Stomach (tissue), 9 donors: ENCODE data around the gene RAP1A. TPM values are rescaled to one million over a fixed set of nuclear protein-coding genes. Genes with fewer than 3 reads are reported as not detected.

Source experiments
- DNase-seq, 2 donors: peaks; one replicate each; pipeline versions ENCODE4 v3.0.0 to v3.0.0-alpha.2; 2013 to 2019
- H3K27ac ChIP-seq, 5 donors: fragments of 200-600 bp in 4 of 5; sonication (generic) in 4 of 5; one replicate each; pipeline ENCODE4 v1.5.1; 2013 to 2019; ENCODE audit warnings: mild to moderate bottlenecking in 1 of 5, moderate library complexity in 1 of 5
- H3K27me3 ChIP-seq, 3 donors: fragments of 200-600 bp; sonication (generic); one replicate each; pipeline ENCODE4 v1.5.1; 2017 to 2019; ENCODE audit warnings: mixed run types in 1 of 3
- H3K36me3 ChIP-seq, 4 donors: fragments of 200-600 bp; sonication (generic); 1 replicate in 3 of 4; 2 replicates in 1 of 4; pipeline ENCODE4 v1.5.1; 2016 to 2019
- H3K4me1 ChIP-seq, 4 donors: fragments of 200-600 bp; sonication (generic); one replicate each; pipeline ENCODE4 v1.5.1; 2016 to 2019
- H3K4me3 ChIP-seq, 4 donors: fragments of 200-600 bp; sonication (generic) in 3 of 4; one replicate each; pipeline ENCODE4 v1.5.1; 2016 to 2019; ENCODE audit warnings: mild to moderate bottlenecking in 1 of 4
- H3K9me3 ChIP-seq, 4 donors: fragments of 200-600 bp; sonication (generic); one replicate each; pipeline ENCODE4 v1.5.1; 2016 to 2019
- EP300 ChIP-seq: sonication (generic); formaldehyde crosslinking; IDR thresholded peaks from one replicate; pipeline ENCODE4 v1.6.1; 2017; ENCODE audit warnings: antibody characterized with exemption
- POLR2A ChIP-seq, 4 donors: fragments of 450-650 bp; IDR thresholded peaks; one replicate each; pipeline ENCODE4 v1.6.1; 2016; ENCODE audit warnings: antibody characterized with exemption in 4 of 4, control low read depth in 2 of 4, mild to moderate bottlenecking in 1 of 4, moderate library complexity in 1 of 4
- POLR2AphosphoS5 ChIP-seq, 3 donors: sonication (generic); formaldehyde crosslinking; IDR thresholded peaks; one replicate each; pipeline ENCODE4 v1.6.1; 2016; ENCODE audit warnings: antibody characterized with exemption in 3 of 3
- WGBS, 5 donors: extraction: QIAGEN DNeasy Blood & Tissue Kit in 3 of 5; methylation state at CpG; one replicate each; pipeline versions ENCODE4 v1.1.5 to v1.1.7; 2013 to 2018; 5-methylcytosine and 5-hydroxymethylcytosine counted together
- intact Hi-C: fragments of 100-400 bp; cut with DNase I; formaldehyde crosslinking; loops from one replicate; pipeline ENCODE4 v1.15.1; 2023; ENCODE audit warnings: low total_unique reads
- polyA plus RNA-seq, 3 donors: library from polyadenylated mRNA; stranded (reverse); fragments of 200-250 nt; gene quantifications; one replicate each; pipeline ENCODE4 v1.2.3, GENCODE V29; 2013
- total RNA-seq, 5 donors: library from RNA; depleted of rRNA; stranded (reverse); fragments of >200 nt; gene quantifications; one replicate each; pipeline versions ENCODE4 v1.1.0 to v1.2.3, GENCODE V29; 2014 to 2016
- TF ChIP-seq, protein P1 (sequence below), 7 experiments: fragments of 450-650 bp in 4 of 7; fragments of 200-600 bp in 3 of 7; sonication (generic) in 3 of 7; IDR thresholded peaks; one replicate each; pipeline ENCODE4 v1.5.1; 2016 to 2019; ENCODE audit warnings: antibody characterized with exemption in 7 of 7, control low read depth in 2 of 7, mild to moderate bottlenecking in 1 of 7
- donor health status: healthy with polysubstance abuse.
- donor health status: Bipolar disorder and iron deficiency.
- donor health status: healthy.

Gene RAP1A
- total and polyA plus RNA-seq, 8 donors, result 20.9 to 175 (median 85.4) TPM

DNA sequence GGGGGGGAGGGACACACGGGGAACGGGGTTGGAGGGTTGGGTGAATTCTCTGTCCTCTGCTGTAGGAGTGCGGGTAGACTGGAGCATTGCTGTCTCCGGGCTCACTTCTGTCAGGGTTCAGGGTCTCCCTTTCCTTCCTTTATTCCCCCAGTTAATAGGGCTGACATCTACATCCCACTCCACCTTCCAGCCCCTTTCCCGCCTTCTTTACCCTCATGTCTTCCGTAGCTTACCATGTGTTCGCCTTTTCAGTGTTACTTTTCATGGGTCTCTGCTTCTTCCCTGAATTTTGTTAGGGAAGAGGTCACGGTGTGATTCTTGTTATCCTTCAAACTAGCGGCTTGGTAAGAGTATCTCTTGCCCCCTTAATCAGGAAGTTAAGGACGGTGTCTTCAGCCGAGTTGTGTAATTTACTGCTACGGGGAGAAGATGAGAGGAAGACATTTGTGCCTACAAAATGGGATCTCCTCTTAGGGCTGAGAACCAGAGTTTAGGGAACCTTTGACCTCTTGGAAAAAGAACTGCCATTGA lies 917 bp downstream of the RAP1A start:
- H3K4me3 ChIP-seq, result peak overlapping the region; percentile 75 to 87 (median 80)
- no peaks in the 10 kb centered on the region for H3K27me3 ChIP-seq
- H3K4me1 ChIP-seq, result peaks cover 26 to 66% (median 48%) of the 10 kb centered on the region in 4 donors
- WGBS, 5 donors, result 0 to 1% (median 1%) methylated on average over 12 of the region's 12 CpGs
- peak overlapping the region; percentile 96 to 100 (median 98) for H3K27ac ChIP-seq
- intact Hi-C loops, result no loop called here
- H3K9me3 ChIP-seq, result no peaks in the 10 kb centered on the region
- no peak for DNase-seq
- no peak for TF ChIP-seq EP300
- TF ChIP-seq, protein P1, sequence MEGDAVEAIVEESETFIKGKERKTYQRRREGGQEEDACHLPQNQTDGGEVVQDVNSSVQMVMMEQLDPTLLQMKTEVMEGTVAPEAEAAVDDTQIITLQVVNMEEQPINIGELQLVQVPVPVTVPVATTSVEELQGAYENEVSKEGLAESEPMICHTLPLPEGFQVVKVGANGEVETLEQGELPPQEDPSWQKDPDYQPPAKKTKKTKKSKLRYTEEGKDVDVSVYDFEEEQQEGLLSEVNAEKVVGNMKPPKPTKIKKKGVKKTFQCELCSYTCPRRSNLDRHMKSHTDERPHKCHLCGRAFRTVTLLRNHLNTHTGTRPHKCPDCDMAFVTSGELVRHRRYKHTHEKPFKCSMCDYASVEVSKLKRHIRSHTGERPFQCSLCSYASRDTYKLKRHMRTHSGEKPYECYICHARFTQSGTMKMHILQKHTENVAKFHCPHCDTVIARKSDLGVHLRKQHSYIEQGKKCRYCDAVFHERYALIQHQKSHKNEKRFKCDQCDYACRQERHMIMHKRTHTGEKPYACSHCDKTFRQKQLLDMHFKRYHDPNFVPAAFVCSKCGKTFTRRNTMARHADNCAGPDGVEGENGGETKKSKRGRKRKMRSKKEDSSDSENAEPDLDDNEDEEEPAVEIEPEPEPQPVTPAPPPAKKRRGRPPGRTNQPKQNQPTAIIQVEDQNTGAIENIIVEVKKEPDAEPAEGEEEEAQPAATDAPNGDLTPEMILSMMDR (IDR thresholded peaks at IDR 0.05), result no peak
- TF ChIP-seq POLR2A (IDR thresholded peaks at IDR 0.05), result no peak
- no peak for TF ChIP-seq POLR2AphosphoS5 (IDR thresholded peaks at IDR 0.05)
- no peaks in the 10 kb centered on the region for H3K36me3 ChIP-seq

DNA sequence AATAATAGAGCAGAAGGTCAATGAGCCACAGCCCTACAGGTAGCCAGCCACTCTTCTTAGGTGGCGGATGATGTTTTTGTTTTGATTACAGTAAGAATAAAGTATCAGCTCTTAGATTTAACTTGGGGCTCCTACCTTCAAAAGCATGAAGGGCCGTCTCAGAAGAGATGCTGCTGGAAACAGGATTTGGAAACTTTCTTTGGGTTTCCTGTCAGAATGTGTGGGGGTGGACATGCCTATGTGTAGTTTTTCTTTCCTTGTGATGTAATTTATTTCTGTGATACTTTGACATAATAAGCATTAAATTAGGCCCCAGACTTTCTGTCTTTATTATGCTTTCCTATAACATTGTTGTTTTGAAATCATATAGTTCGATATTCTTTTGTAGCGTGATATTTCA lies 1.5 kb downstream of the RAP1A start:
- peak overlapping the region; percentile 75 to 87 (median 80) for H3K4me3 ChIP-seq
- intact Hi-C loops, result no loop called here
- H3K27me3 ChIP-seq, result no peaks in the 10 kb centered on the region
- peak overlapping the region in 4 of 5 donors; percentile 96 to 100 (median 98) for H3K27ac ChIP-seq
- 45 to 59% (median 51%) methylated on average over 4 of the region's 4 CpGs for WGBS, 5 donors
- DNase-seq, result no peak
- TF ChIP-seq POLR2AphosphoS5 (IDR thresholded peaks at IDR 0.05) (no peak), POLR2A (IDR thresholded peaks at IDR 0.05) (no peak), EP300 (no peak)
- TF ChIP-seq, protein P1 (IDR thresholded peaks at IDR 0.05), result no peak
- H3K4me1 ChIP-seq, result peaks cover 32 to 67% (median 53%) of the 10 kb centered on the region in 4 donors
- no peaks in the 10 kb centered on the region for H3K36me3 ChIP-seq
- no peaks in the 10 kb centered on the region for H3K9me3 ChIP-seq

DNA sequence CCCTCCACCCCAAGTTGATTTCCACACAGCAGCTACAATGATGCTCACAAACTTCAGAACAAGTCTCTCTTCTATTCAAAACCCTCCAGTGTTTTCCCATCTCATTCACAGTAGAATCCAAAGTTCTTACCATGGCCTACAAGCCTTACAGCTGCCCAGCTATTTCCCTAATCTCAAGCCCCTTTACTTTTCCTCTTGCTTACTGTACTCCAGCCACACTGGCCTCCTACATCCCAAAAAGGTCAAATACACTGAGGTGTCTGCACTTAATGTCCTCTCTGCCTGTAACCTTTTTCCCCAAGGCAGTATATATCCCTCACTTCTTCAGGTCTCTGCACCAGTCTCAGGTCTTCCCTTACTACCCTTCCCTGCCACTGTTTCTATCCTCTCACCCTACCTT lies 2.6 kb downstream of the RAP1A start:
- no peaks in the 10 kb centered on the region for H3K36me3 ChIP-seq
- no peak for TF ChIP-seq POLR2A (IDR thresholded peaks at IDR 0.05)
- TF ChIP-seq, protein P1 (IDR thresholded peaks at IDR 0.05), result no peak
- no peak for TF ChIP-seq POLR2AphosphoS5 (IDR thresholded peaks at IDR 0.05)
- no peak for TF ChIP-seq EP300
- intact Hi-C loops, result no loop called here
- no peak for DNase-seq
- peak overlapping the region; percentile 38 to 100 (median 98) for H3K27ac ChIP-seq
- H3K4me3 ChIP-seq, result peak overlapping the region in 1 of 4 donors; percentile 75
- no peaks in the 10 kb centered on the region for H3K9me3 ChIP-seq
- H3K27me3 ChIP-seq, result no peaks in the 10 kb centered on the region
- H3K4me1 ChIP-seq, result peaks cover 42 to 79% (median 59%) of the 10 kb centered on the region in 4 donors

DNA sequence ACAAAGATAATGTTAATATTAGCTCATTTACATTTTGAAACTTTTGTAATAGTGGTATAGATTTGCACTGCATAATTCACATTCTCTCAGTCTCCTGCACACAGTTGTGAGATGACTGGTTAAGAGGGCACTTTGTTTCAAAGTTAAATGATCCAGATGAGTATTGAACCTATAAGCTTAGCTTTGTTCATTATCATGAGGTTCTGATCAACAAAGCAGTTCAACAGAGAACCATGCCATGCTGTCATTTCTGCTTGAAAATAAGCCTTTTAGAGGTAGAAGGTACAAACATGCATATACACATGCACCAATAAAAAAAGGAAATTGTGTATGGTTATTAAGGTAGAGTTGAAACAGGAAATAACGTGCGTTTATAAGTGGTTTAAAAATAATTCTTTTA lies 4.8 kb downstream of the RAP1A start:
- no peak for DNase-seq
- H3K4me1 ChIP-seq, result peaks cover 32 to 89% (median 70%) of the 10 kb centered on the region in 4 donors
- H3K27ac ChIP-seq, result peak overlapping the region in 1 of 5 donors; percentile 44
- H3K36me3 ChIP-seq, result no peaks in the 10 kb centered on the region
- 27 to 50% (median 45%) methylated on average over 2 of the region's 2 CpGs for WGBS, 5 donors
- H3K4me3 ChIP-seq, result no peak overlapping the region
- H3K9me3 ChIP-seq, result no peaks in the 10 kb centered on the region
- intact Hi-C loops, result no loop called here
- no peak for TF ChIP-seq EP300
- TF ChIP-seq POLR2AphosphoS5 (IDR thresholded peaks at IDR 0.05), result no peak
- TF ChIP-seq POLR2A (IDR thresholded peaks at IDR 0.05), result no peak
- TF ChIP-seq, protein P1 (IDR thresholded peaks at IDR 0.05), result no peak
- no peaks in the 10 kb centered on the region for H3K27me3 ChIP-seq
